Measurements from ENCODE around the gene KCND2. TPM values are rescaled to one million over a fixed set of nuclear protein-coding genes. Genes with fewer than 3 reads are reported as not detected.

The KCND2 gene
- polyA plus RNA-seq, 1 of the 3 experiments (the other 2 are of a cell fraction), result not detected

- Histone ChIP-seq H3K36me3 (replicated peaks in 1 of 2; ENCODE audit: control insufficient read depth in 1 of 2, insufficient read depth in 2 of 2, low read length in 1 of 2) (peaks cover 0 to 4% of the 10 kb centered on the region in 2 experiments), H3K4me2 (no peak overlapping the region), H3K27ac (ENCODE audit: low read depth in 2 of 2, low read length in 1 of 2) (no peak overlapping the region), H3K9ac (no peak overlapping the region), H3K4me3 (ENCODE audit: low read depth in 2 of 2, low read length in 1 of 2) (no peak overlapping the region), H3K27me3 (ENCODE audit: insufficient read depth) (no peaks in the 10 kb centered on the region), H3K4me1 (ENCODE audit: control insufficient read depth in 1 of 2, insufficient read depth in 2 of 2, low read depth in 1 of 2, low read length in 1 of 2) (no peaks in the 10 kb centered on the region), H4K20me1 (ENCODE audit: insufficient read depth) (no peaks in the 10 kb centered on the region), H3K79me2 (ENCODE audit: insufficient read depth) (no peaks in the 10 kb centered on the region), H3K9me3 (no peaks in the 10 kb centered on the region), H3K9me2 (peaks cover 14% of the 10 kb centered on the region; the same call in 1 of the 2 replicates), H2AFZ (ENCODE audit: low read depth) (no peak overlapping the region), H3F3A (replicated peaks; ENCODE audit: insufficient read depth) (no peaks in the 10 kb centered on the region)
- POLR2A ChIA-PET, result no interaction called here
- 30% methylated on average over 2 of the region's 2 CpGs for WGBS (ENCODE audit: low lambda C conversion rate)
- CTCF ChIA-PET, result no interaction called here
- no peak for TF ChIP-seq FOXJ3 (CRISPR knock-in tag; IDR thresholded peaks at IDR 0.05)
- TF ChIP-seq, protein P1, sequence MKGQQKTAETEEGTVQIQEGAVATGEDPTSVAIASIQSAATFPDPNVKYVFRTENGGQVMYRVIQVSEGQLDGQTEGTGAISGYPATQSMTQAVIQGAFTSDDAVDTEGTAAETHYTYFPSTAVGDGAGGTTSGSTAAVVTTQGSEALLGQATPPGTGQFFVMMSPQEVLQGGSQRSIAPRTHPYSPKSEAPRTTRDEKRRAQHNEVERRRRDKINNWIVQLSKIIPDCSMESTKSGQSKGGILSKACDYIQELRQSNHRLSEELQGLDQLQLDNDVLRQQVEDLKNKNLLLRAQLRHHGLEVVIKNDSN (IDR thresholded peaks at IDR 0.05; ENCODE audit: borderline replicate concordance, low read depth), result no peak
- TF ChIP-seq JUND (IDR thresholded peaks at IDR 0.05), result no peak
- DNase-seq, result no peak
These were observed 59.5 kb downstream of the KCND2 start for GRCh38 chr7:120332433-120332832.

GRCh38 chr7:120334475-120334874 lies 61.5 kb downstream of the KCND2 start:
- no peaks in the 10 kb centered on the region for H4K20me1 ChIP-seq (ENCODE audit: insufficient read depth)
- peaks cover 0 to 4% of the 10 kb centered on the region in 2 experiments for H3K36me3 ChIP-seq (replicated peaks in 1 of 2; ENCODE audit: control insufficient read depth in 1 of 2, insufficient read depth in 2 of 2, low read length in 1 of 2)
- POLR2A ChIA-PET, result no interaction called here
- no peak overlapping the region for H3K9ac ChIP-seq
- H3K9me3 ChIP-seq, result no peaks in the 10 kb centered on the region
- H3K9me2 ChIP-seq, result 0 out of 2 replicates have a peak, but pooled peaks cover 8% of the 10 kb centered on the region
- H2AFZ ChIP-seq (ENCODE audit: low read depth), result no peak overlapping the region
- H3K4me2 ChIP-seq, result no peak overlapping the region
- 3% methylated on average over 1 of the region's 1 CpG for WGBS (ENCODE audit: low lambda C conversion rate)
- no peaks in the 10 kb centered on the region for H3K27me3 ChIP-seq (ENCODE audit: insufficient read depth)
- H3K79me2 ChIP-seq (ENCODE audit: insufficient read depth), result no peaks in the 10 kb centered on the region
- H3K4me1 ChIP-seq (ENCODE audit: control insufficient read depth in 1 of 2, insufficient read depth in 2 of 2, low read depth in 1 of 2, low read length in 1 of 2), result no peaks in the 10 kb centered on the region
- DNase-seq, result no peak
- H3K27ac ChIP-seq (ENCODE audit: low read depth in 2 of 2, low read length in 1 of 2), result no peak overlapping the region
- H3K4me3 ChIP-seq (ENCODE audit: low read depth in 2 of 2, low read length in 1 of 2), result no peak overlapping the region
- no peaks in the 10 kb centered on the region for H3F3A ChIP-seq (replicated peaks; ENCODE audit: insufficient read depth)
- no peak for TF ChIP-seq FOXJ3 (CRISPR knock-in tag; IDR thresholded peaks at IDR 0.05)
- TF ChIP-seq, protein P1 (IDR thresholded peaks at IDR 0.05; ENCODE audit: borderline replicate concordance, low read depth), result no peak
- TF ChIP-seq, protein P2, sequence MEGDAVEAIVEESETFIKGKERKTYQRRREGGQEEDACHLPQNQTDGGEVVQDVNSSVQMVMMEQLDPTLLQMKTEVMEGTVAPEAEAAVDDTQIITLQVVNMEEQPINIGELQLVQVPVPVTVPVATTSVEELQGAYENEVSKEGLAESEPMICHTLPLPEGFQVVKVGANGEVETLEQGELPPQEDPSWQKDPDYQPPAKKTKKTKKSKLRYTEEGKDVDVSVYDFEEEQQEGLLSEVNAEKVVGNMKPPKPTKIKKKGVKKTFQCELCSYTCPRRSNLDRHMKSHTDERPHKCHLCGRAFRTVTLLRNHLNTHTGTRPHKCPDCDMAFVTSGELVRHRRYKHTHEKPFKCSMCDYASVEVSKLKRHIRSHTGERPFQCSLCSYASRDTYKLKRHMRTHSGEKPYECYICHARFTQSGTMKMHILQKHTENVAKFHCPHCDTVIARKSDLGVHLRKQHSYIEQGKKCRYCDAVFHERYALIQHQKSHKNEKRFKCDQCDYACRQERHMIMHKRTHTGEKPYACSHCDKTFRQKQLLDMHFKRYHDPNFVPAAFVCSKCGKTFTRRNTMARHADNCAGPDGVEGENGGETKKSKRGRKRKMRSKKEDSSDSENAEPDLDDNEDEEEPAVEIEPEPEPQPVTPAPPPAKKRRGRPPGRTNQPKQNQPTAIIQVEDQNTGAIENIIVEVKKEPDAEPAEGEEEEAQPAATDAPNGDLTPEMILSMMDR (IDR thresholded peaks at IDR 0.05), result no peak
- TF ChIP-seq YY1 (IDR thresholded peaks at IDR 0.05; ENCODE audit: low read depth), result no peak
- CTCF ChIA-PET, result no interaction called here

DNA sequence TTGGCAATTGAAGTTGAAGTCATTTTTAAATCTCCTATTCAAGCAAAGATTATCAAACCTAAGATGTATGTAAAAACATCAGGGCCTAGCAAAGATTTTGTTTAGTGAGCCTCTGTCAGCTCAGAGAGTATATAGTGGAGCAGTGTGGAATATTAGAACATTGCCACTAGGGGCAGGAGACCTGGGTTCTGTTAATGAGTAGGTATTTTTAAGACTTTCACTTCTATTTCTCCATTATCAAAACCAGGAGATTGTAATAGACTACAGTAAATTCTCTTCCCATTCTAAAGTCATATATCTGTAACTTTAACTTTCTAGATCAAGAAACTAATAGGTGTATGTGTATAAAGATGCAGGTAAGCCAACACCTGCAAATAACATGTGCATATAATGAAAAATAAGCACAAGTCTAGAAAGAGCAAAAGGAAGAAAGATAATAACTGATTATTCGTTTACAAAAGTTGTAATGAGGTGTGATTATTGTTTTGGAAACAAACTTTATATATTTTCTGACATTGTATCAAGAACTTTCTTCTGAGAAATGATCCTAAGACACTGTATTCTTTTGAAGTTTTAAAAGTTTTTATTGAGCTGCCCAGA lies 64.4 kb downstream of the KCND2 start:
- DNase-seq, result peak; percentile 25
- Histone ChIP-seq H3K27ac (ENCODE audit: low read depth in 2 of 2, low read length in 1 of 2) (no peak overlapping the region), H3K4me3 (ENCODE audit: low read depth in 2 of 2, low read length in 1 of 2) (no peak overlapping the region; a peak in 1 of 4 replicates), H3K79me2 (ENCODE audit: insufficient read depth) (no peaks in the 10 kb centered on the region), H2AFZ (ENCODE audit: low read depth) (no peak overlapping the region), H3K9me3 (no peaks in the 10 kb centered on the region), H3K9me2 (no peaks in the 10 kb centered on the region), H3K36me3 (replicated peaks in 1 of 2; ENCODE audit: control insufficient read depth in 1 of 2, insufficient read depth in 2 of 2, low read length in 1 of 2) (no peaks in the 10 kb centered on the region), H3K27me3 (ENCODE audit: insufficient read depth) (no peaks in the 10 kb centered on the region), H3K9ac (no peak overlapping the region), H3K4me1 (ENCODE audit: control insufficient read depth in 1 of 2, insufficient read depth in 2 of 2, low read depth in 1 of 2, low read length in 1 of 2) (no peaks in the 10 kb centered on the region), H3F3A (replicated peaks; ENCODE audit: insufficient read depth) (no peaks in the 10 kb centered on the region), H4K20me1 (ENCODE audit: insufficient read depth) (no peaks in the 10 kb centered on the region), H3K4me2 (no peak overlapping the region)
- ChIA-PET POLR2A (no interaction called here), CTCF (interaction anchor here (0.7 to 1.9 kb wide), 8 partner anchors 9 to 56 kb away, joined by 3 to 19 read pairs (median 4); no protein-coding TSS in a partner anchor)
- TF ChIP-seq NRF1 (IDR thresholded peaks at IDR 0.05; ENCODE audit: low read depth, low read length), result no peak
- TF ChIP-seq, protein P2 (IDR thresholded peaks at IDR 0.05), result peak; percentile 82
- 1% methylated on average over 1 of the region's 1 CpG for WGBS (ENCODE audit: low lambda C conversion rate)
